Panc1 (cell line): ENCODE data around the gene CAMK1D.

Experiments used
- CTCF ChIP-seq: fragments of 450-650 bp; IDR thresholded peaks from 2 replicates; pipeline ENCODE4 v1.5.1; 2017; ENCODE audit warnings: mild to moderate bottlenecking
- REST ChIP-seq, 2 experiments: IDR thresholded peaks; 2 replicates each; pipeline ENCODE4 v1.6.1; 2011 to 2012; ENCODE audit warnings: low read depth in 2 of 2, control low read depth in 1 of 2, low read length in 1 of 2, mild to moderate bottlenecking in 1 of 2, moderate library complexity in 1 of 2; ENCODE audit not compliant: insufficient read depth in 1 of 2
- TCF7L2 ChIP-seq: IDR thresholded peaks from 2 replicates; pipeline ENCODE4 v1.6.1; 2011; ENCODE audit warnings: mild to moderate bottlenecking, low read depth, low read length, inconsistent platforms

GRCh38 chr10:12579954-12580858, 230.9 kb downstream of the CAMK1D start:
- no peak for TF ChIP-seq CTCF
- no peak for TF ChIP-seq REST (IDR thresholded peaks at IDR 0.05; ENCODE audit: insufficient read depth in 1 of 2, low read depth in 2 of 2, low read length in 1 of 2)
- no peak for TF ChIP-seq TCF7L2
